GM12872 (cell line): Measurements from ENCODE around the gene ITCH.

Experiments used
- CTCF ChIP-seq: IDR thresholded peaks from 3 replicates; pipeline ENCODE4 v1.5.1; 2011; ENCODE audit warnings: low read depth, mild to moderate bottlenecking, low read length, moderate library complexity; ENCODE audit not compliant: insufficient read depth

Gene ITCH

GRCh38 chr20:34363062-34363464 lies at the start of gene ITCH:
Gene ITCH, plus strand, starts transcription at chr20:34363273. Its CDS starts 30,539 bp downstream, at chr20:34393812.
- TF ChIP-seq CTCF, result no peak

- no peak for TF ChIP-seq CTCF
Measured at GRCh38 chr20:34315236-34315635, 47.8 kb upstream of the ITCH start.

GRCh38 chr20:34316196-34316814 lies 46.8 kb upstream of the ITCH start:
- TF ChIP-seq CTCF, result no peak

GRCh38 chr20:34318609-34319443 lies 44.2 kb upstream of the ITCH start:
- TF ChIP-seq CTCF, result no peak

- no peak for TF ChIP-seq CTCF
Measured at GRCh38 chr20:34320861-34321260, 42.2 kb upstream of the ITCH start.

GRCh38 chr20:34322267-34323105 lies 40.6 kb upstream of the ITCH start:
- TF ChIP-seq CTCF, result no peak

GRCh38 chr20:34324541-34324940 lies 38.5 kb upstream of the ITCH start:
- TF ChIP-seq CTCF, result no peak
